Type B pancreatic cell (in vitro differentiated cells): Measurements from ENCODE around the gene EMD. TPM values are rescaled to one million over a fixed set of nuclear protein-coding genes. Genes with fewer than 3 reads are reported as not detected.

Experiments used
- DNase-seq: peaks from one replicate; pipeline ENCODE4 v3.0.0; 2021; ENCODE audit warnings: mixed read lengths; ENCODE audit not compliant: unreplicated experiment; ENCODE audit errors: extremely low spot score
- H3K27ac Mint-ChIP-seq: 2 replicates; pipeline ENCODE4 v1.8.0; 2021; ENCODE audit warnings: mild to moderate bottlenecking, mixed read lengths
- H3K27me3 Mint-ChIP-seq: 2 replicates; pipeline ENCODE4 v1.8.0; 2021; ENCODE audit warnings: mixed read lengths
- H3K36me3 Mint-ChIP-seq: 2 replicates; pipeline ENCODE4 v1.8.0; 2021; ENCODE audit warnings: mixed read lengths
- H3K4me1 Mint-ChIP-seq: one replicate; pipeline ENCODE4 v1.8.0; 2021; ENCODE audit warnings: mixed read lengths; ENCODE audit not compliant: unreplicated experiment
- H3K4me3 Mint-ChIP-seq: 2 replicates; pipeline ENCODE4 v1.8.0; 2021; ENCODE audit warnings: mild to moderate bottlenecking, mixed read lengths
- H3K9me3 Mint-ChIP-seq: 2 replicates; pipeline ENCODE4 v1.8.0; 2021; ENCODE audit warnings: mixed read lengths
- total RNA-seq: library from RNA; stranded (reverse); gene quantifications from 2 replicates; pipeline ENCODE4 v1.2.1, GENCODE V29; 2021; ENCODE audit warnings: low replicate concordance
- TF ChIP-seq, protein P1 (sequence below): fragments of 200-600 bp; sonication (generic); conservative IDR thresholded peaks from 2 replicates; pipeline ENCODE4 v1.5.0; 2021; ENCODE audit warnings: antibody characterized with exemption, mild to moderate bottlenecking

EMD gene
- total RNA-seq, 1 donor from 2014 or later: 56.7 TPM

DNA sequence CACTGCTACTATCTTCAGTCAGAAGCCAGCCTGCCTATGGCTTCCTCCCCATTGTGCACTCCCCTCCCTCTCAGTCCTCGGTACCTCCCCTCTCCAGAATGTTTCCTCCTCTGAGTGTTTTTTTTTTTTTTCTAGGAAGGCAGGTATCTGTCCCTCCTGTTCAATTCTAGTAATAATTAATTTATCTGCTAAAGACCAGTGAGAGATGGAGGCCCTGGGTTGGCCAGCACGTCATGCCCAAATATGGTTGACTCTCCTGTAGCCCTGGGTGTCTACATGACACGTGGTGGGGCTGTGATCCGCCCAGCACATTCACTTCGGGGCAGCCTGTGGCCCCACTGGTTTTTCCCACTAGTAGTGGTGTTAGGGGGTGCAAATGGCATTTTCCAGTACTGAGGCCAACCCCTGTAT lies 6.5 kb upstream of the EMD start:
- H3K27ac Mint-ChIP-seq: peak overlapping the region; percentile 95
- TF ChIP-seq, protein P1, sequence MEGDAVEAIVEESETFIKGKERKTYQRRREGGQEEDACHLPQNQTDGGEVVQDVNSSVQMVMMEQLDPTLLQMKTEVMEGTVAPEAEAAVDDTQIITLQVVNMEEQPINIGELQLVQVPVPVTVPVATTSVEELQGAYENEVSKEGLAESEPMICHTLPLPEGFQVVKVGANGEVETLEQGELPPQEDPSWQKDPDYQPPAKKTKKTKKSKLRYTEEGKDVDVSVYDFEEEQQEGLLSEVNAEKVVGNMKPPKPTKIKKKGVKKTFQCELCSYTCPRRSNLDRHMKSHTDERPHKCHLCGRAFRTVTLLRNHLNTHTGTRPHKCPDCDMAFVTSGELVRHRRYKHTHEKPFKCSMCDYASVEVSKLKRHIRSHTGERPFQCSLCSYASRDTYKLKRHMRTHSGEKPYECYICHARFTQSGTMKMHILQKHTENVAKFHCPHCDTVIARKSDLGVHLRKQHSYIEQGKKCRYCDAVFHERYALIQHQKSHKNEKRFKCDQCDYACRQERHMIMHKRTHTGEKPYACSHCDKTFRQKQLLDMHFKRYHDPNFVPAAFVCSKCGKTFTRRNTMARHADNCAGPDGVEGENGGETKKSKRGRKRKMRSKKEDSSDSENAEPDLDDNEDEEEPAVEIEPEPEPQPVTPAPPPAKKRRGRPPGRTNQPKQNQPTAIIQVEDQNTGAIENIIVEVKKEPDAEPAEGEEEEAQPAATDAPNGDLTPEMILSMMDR: no peak
- no peaks in the 10 kb centered on the region for H3K4me1 Mint-ChIP-seq
- no peak for DNase-seq
- H3K27me3 Mint-ChIP-seq: no peaks in the 10 kb centered on the region
- peak overlapping the region; percentile 84 for H3K4me3 Mint-ChIP-seq
- H3K9me3 Mint-ChIP-seq: no peaks in the 10 kb centered on the region
- no peaks in the 10 kb centered on the region for H3K36me3 Mint-ChIP-seq

DNA sequence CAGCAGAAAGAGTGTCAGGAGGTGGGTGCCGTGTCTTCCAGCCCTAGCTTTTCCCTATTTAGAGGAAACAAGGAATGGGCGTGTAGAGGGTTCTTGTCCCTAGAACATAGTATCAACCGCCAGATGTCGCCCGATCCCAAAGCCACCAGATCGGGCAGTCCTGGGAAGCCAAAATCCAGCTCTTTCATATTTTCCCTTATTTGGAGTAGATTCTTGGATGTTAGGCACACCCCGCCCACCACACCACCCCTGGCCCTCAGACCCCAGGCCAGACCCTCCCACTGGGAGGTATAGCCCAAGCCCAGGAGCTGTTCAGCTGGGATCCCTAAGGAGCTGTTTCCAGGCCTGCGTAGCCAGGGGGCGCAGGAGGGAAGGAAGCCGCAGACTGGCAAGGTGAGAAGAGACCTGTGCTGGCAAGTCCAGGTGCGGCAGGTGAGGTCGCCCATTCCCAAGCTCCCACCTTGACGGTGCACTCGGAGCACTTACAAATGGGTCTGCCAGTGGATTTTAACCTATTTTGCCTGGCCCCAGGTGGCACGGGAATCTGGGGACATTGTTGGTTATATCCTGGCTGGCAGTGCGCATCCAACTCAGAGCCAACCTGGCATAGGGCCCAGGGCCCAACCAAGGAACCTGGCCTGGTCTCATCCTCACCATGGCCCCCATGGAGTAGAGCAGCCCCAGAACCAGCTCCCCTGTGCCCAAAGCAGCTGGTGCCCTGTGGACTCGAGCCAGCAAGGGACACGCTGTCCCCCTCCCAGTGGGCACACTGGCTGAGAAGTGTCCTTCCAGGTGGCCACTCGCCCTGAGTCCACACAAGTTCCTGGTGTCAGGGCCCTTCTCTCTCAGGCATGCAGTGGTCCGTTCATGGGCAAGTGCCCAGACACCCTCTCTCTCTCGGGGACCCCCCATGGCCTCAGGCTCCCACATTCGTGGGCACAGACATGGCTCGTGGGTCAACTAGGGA lies 5.5 kb upstream of the EMD start:
- H3K4me1 Mint-ChIP-seq: no peaks in the 10 kb centered on the region
- H3K27me3 Mint-ChIP-seq: no peaks in the 10 kb centered on the region
- TF ChIP-seq, protein P1: peak; percentile 73
- no peaks in the 10 kb centered on the region for H3K36me3 Mint-ChIP-seq
- peak overlapping the region; percentile 86 for H3K4me3 Mint-ChIP-seq
- DNase-seq: no peak
- peak overlapping the region; percentile 94 for H3K27ac Mint-ChIP-seq
- no peaks in the 10 kb centered on the region for H3K9me3 Mint-ChIP-seq

- no peaks in the 10 kb centered on the region for H3K36me3 Mint-ChIP-seq
- H3K4me1 Mint-ChIP-seq: no peaks in the 10 kb centered on the region
- no peaks in the 10 kb centered on the region for H3K9me3 Mint-ChIP-seq
- no peak for DNase-seq
- TF ChIP-seq, protein P1: peak; percentile 23
- H3K4me3 Mint-ChIP-seq: peak within 1 kb of the TSS; percentile 86
- no peaks in the 10 kb centered on the region for H3K27me3 Mint-ChIP-seq
- H3K27ac Mint-ChIP-seq: peak within 1 kb of the TSS; percentile 94
These were observed 4.6 kb upstream of the EMD start, which contains the start of gene FLNA for GRCh38 chrX:154374313-154375155. Gene FLNA (minus strand): TSS chrX:154374634. CDS start chrX:154371245, 3,389 bp downstream.

DNA sequence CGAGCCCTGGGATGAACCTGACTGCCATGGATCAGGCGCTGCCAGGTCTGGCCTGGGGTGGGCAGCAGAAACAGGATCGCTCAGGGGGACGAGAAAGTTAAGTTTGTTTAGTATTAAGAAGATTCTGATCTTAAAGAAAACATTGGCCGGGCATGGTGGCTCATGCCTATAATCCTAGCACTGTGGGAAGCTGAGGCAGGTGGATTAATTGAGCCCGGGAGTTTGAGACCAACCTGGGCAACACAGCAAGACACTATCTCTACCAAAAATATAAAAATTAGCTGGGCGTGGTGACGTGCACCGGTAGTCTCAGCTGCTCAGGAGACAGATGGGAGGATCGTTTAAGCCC lies 4.0 kb upstream of the EMD start:
- Mint-ChIP-seq H3K9me3 (no peaks in the 10 kb centered on the region), H3K4me3 (peak overlapping the region; percentile 78), H3K27me3 (no peaks in the 10 kb centered on the region), H3K36me3 (no peaks in the 10 kb centered on the region), H3K27ac (peak overlapping the region; percentile 77), H3K4me1 (no peaks in the 10 kb centered on the region)
- TF ChIP-seq, protein P1: no peak
- no peak for DNase-seq

GRCh38 chrX:154376774-154377173 lies 2.3 kb upstream of the EMD start:
- TF ChIP-seq, protein P1: no peak
- Mint-ChIP-seq H3K36me3 (no peaks in the 10 kb centered on the region), H3K27me3 (no peaks in the 10 kb centered on the region), H3K4me1 (peaks cover 4% of the 10 kb centered on the region), H3K4me3 (no peak overlapping the region), H3K27ac (peak overlapping the region; percentile 23), H3K9me3 (no peaks in the 10 kb centered on the region)
- no peak for DNase-seq
